NB4 (cell line): ENCODE results near the gene MAP3K2.

Experiments
- DNase-seq: peaks from one replicate; pipeline ENCODE4 v3.0.0; 2010; ENCODE audit warnings: low read depth
- H3K4me3 ChIP-seq: one replicate; pipeline ENCODE4 v1.5.1; 2011; ENCODE audit warnings: mild to moderate bottlenecking, low read depth, low read length, moderate library complexity
- MAX ChIP-seq: IDR thresholded peaks from 2 replicates; pipeline ENCODE4 v1.6.1; 2011; ENCODE audit warnings: low read depth, low read length
- MYC ChIP-seq: IDR thresholded peaks from 2 replicates; pipeline ENCODE4 v1.6.1; 2011; ENCODE audit warnings: low read depth, low read length
- POLR2A ChIP-seq: IDR thresholded peaks from 2 replicates; pipeline ENCODE4 v1.6.1; 2011; ENCODE audit warnings: mild to moderate bottlenecking; ENCODE audit not compliant: insufficient read length; ENCODE audit errors: extremely low read depth
- TF ChIP-seq, protein P1 (sequence below): IDR thresholded peaks from one replicate; pipeline ENCODE4 v1.5.1; 2012; ENCODE audit warnings: low read depth, low read length

Gene MAP3K2, protein sequence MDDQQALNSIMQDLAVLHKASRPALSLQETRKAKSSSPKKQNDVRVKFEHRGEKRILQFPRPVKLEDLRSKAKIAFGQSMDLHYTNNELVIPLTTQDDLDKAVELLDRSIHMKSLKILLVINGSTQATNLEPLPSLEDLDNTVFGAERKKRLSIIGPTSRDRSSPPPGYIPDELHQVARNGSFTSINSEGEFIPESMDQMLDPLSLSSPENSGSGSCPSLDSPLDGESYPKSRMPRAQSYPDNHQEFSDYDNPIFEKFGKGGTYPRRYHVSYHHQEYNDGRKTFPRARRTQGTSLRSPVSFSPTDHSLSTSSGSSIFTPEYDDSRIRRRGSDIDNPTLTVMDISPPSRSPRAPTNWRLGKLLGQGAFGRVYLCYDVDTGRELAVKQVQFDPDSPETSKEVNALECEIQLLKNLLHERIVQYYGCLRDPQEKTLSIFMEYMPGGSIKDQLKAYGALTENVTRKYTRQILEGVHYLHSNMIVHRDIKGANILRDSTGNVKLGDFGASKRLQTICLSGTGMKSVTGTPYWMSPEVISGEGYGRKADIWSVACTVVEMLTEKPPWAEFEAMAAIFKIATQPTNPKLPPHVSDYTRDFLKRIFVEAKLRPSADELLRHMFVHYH

DNA sequence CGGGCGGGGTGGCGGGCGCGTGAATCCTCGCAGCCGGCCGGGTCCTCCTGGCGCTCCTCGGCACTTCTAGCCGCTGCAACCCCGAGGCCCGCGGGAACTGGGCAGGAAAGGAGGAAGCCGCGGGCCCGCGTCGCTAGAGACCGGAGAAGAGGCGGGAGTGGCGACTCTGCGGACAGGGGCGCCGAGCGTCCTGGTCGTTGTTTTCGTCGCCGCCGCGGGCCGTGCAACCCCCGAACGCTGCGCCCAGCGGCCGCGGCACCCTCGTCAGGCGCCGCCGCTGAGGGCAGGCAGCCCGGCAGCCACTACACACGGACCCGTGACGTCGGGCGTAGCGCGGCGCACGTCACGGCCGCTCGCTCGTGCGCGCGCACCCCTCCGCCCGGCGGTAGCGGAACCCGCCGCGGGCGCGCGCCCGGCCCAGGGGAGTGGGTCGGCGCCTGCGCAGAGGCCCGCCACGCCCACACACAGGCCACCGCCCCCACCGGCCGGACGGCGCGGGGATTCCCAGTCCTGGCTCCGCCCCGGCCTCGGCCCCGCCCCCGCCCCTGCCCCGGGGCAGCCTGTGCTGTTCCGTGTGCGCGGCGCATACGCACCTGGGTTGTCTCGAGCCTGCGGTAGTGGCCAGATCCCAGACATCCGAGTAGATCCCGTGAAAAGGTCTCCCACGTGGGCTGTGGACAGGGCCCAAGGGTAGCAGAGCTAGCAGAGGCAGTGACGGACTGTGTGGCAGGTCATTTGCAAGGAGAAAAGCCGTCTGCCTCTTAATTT is at the start of gene MAP3K2:
Gene MAP3K2 (minus strand): TSS at position 321 of the 768 bp plus-strand sequence. CDS start 44,846 bp downstream, outside the sequence.
- H3K4me3 ChIP-seq, result peak within 1 kb of the TSS; percentile 92
- TF ChIP-seq MAX (0 out of 2 replicates have a peak, but pooled peaks have one; percentile 37), MYC (no peak; the same call in 1 of the 2 replicates), POLR2A (peak; percentile 89)
- TF ChIP-seq, protein P1, sequence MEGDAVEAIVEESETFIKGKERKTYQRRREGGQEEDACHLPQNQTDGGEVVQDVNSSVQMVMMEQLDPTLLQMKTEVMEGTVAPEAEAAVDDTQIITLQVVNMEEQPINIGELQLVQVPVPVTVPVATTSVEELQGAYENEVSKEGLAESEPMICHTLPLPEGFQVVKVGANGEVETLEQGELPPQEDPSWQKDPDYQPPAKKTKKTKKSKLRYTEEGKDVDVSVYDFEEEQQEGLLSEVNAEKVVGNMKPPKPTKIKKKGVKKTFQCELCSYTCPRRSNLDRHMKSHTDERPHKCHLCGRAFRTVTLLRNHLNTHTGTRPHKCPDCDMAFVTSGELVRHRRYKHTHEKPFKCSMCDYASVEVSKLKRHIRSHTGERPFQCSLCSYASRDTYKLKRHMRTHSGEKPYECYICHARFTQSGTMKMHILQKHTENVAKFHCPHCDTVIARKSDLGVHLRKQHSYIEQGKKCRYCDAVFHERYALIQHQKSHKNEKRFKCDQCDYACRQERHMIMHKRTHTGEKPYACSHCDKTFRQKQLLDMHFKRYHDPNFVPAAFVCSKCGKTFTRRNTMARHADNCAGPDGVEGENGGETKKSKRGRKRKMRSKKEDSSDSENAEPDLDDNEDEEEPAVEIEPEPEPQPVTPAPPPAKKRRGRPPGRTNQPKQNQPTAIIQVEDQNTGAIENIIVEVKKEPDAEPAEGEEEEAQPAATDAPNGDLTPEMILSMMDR, result no peak
- peak; percentile 94 for DNase-seq

- no peak for DNase-seq
- no peak overlapping the region for H3K4me3 ChIP-seq
- TF ChIP-seq, protein P1, result no peak
- TF ChIP-seq MYC (no peak), POLR2A (no peak), MAX (no peak)
Observed at GRCh38 chr2:127437056-127437455, 49.3 kb upstream of the MAP3K2 start.

GRCh38 chr2:127434515-127434914 is 46.7 kb upstream of the MAP3K2 start:
- no peak for DNase-seq
- TF ChIP-seq, protein P1, result no peak
- TF ChIP-seq POLR2A (no peak), MYC (no peak), MAX (no peak)
- H3K4me3 ChIP-seq, result no peak overlapping the region

DNA sequence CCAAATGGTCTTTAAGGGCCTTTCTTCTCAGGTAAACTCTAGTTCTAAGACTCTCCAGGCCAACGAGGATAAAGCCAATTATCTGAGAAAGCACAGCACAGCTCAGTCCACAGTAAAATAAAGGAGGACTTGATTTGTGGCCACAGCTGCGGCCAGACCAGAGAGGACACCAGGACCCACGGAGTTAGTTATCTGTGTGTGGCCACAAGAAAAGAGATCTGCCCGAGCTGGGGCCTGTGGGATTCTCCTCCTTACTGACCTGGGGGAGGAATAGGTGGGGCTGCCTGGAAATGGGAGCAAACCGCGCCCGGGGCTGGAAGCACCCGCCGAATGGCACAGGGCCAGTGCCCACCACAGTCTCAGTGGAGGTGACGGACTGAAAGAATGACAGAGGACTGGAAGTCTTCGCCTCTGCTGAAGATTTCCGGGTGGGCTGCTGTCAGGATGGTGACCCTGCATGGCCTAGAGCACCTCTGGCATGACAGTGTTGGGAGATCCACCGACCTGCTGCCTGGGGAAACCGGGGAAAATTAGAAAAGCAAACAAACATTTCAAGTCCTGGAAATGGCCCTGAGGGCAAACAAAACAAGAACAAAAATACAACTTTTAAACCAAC is 43.7 kb upstream of the MAP3K2 start:
- DNase-seq, result no peak
- H3K4me3 ChIP-seq, result no peak overlapping the region
- TF ChIP-seq MAX, result no peak
- TF ChIP-seq, protein P1, result no peak
- TF ChIP-seq MYC, result no peak
- no peak for TF ChIP-seq POLR2A

DNA sequence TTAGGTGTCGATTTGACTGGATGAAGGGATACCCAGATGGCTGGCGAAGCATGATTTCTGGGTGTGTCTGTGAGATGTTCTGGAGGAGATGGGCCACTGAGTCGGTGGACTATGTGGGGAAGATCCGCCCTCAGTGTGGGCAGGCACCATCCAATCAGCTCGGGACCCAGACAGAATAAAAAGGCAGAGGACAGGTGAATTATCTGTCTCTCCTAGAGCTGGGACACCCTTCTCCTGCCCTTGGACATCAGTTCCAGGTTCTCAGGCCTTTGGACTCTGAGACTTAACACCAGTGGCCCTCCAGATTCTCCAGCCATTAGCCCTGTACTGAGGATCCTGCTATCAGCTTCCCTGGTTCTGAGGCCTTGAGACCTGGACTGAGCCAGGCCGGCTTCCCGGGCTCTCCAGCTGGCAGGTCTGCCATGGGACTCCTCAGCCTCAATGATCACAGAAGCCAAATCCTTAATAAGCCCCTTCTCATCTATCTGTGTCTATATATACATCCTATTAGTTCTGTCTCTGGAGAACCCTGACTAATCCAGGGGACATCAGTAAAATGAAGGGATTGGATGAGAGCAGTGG is 42.2 kb upstream of the MAP3K2 start:
- H3K4me3 ChIP-seq, result no peak overlapping the region
- TF ChIP-seq, protein P1, result no peak
- TF ChIP-seq POLR2A (no peak), MAX (no peak), MYC (no peak)
- no peak for DNase-seq
